Type B pancreatic cell (in vitro differentiated cells): ENCODE results near the gene RPRD1B. TPM values are rescaled to one million over a fixed set of nuclear protein-coding genes. Genes with fewer than 3 reads are reported as not detected.

Experiments used
- DNase-seq: peaks from one replicate; pipeline ENCODE4 v3.0.0; 2021; ENCODE audit warnings: mixed read lengths; ENCODE audit not compliant: unreplicated experiment; ENCODE audit errors: extremely low spot score
- H3K27ac Mint-ChIP-seq: 2 replicates; pipeline ENCODE4 v1.8.0; 2021; ENCODE audit warnings: mild to moderate bottlenecking, mixed read lengths
- H3K27me3 Mint-ChIP-seq: 2 replicates; pipeline ENCODE4 v1.8.0; 2021; ENCODE audit warnings: mixed read lengths
- H3K36me3 Mint-ChIP-seq: 2 replicates; pipeline ENCODE4 v1.8.0; 2021; ENCODE audit warnings: mixed read lengths
- H3K4me1 Mint-ChIP-seq: one replicate; pipeline ENCODE4 v1.8.0; 2021; ENCODE audit warnings: mixed read lengths; ENCODE audit not compliant: unreplicated experiment
- H3K4me3 Mint-ChIP-seq: 2 replicates; pipeline ENCODE4 v1.8.0; 2021; ENCODE audit warnings: mild to moderate bottlenecking, mixed read lengths
- H3K9me3 Mint-ChIP-seq: 2 replicates; pipeline ENCODE4 v1.8.0; 2021; ENCODE audit warnings: mixed read lengths
- CTCF ChIP-seq: fragments of 200-600 bp; sonication (generic); conservative IDR thresholded peaks from 2 replicates; pipeline ENCODE4 v1.5.0; 2021; ENCODE audit warnings: antibody characterized with exemption, mild to moderate bottlenecking
- total RNA-seq: library from RNA; stranded (reverse); gene quantifications from 2 replicates; pipeline ENCODE4 v1.2.1, GENCODE V29; 2021; ENCODE audit warnings: low replicate concordance

The RPRD1B gene
- total RNA-seq, 1 donor from 2014 or later = 41.9 TPM

- H3K4me3 Mint-ChIP-seq = peak overlapping the region; percentile 28
- no peaks in the 10 kb centered on the region for H3K27me3 Mint-ChIP-seq
These were observed 45.8 kb upstream of the RPRD1B start for GRCh38 chr20:37987602-37988290.

DNA sequence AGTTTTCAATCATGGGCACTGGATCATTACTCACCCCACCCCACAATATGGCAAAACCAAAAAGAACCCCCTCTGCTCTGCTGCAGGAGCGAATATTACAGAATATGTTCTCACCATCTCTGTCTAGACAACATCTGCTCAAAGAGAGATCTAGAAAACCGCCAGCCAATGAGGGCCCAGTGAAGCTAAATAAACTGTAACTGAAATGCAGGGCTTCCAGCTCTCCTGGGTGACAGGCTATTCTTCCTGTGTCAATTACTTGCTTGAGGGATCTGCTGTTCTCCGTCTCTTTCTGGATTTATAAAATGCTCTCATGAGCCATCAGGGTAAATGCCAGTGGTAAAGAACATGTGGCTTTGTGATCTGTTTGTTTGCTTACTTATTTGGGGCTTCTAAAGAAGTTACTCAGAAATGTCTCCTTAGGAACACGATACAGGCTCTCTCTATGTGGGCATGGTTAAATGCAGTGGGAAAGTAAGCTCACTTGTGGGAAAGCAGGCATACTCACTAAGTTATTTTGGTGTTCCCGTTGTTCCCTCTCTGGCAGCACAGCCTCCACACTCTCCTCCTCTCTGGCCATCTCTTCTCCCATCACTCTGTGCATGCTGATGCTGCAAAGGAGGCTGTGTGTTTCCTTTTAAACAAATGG lies 45.1 kb upstream of the RPRD1B start:
- H3K36me3 Mint-ChIP-seq = peaks cover 6% of the 10 kb centered on the region
- H3K4me1 Mint-ChIP-seq = peaks cover 55% of the 10 kb centered on the region
- H3K27ac Mint-ChIP-seq = peak overlapping the region; percentile 70
- no peak overlapping the region for H3K4me3 Mint-ChIP-seq
- TF ChIP-seq CTCF = no peak
- DNase-seq = no peak
- H3K9me3 Mint-ChIP-seq = no peaks in the 10 kb centered on the region
- no peaks in the 10 kb centered on the region for H3K27me3 Mint-ChIP-seq

More at GRCh38 chr20:37987602-37988290, 45.8 kb upstream of the RPRD1B start:
- Mint-ChIP-seq H3K4me1 (peaks cover 48% of the 10 kb centered on the region), H3K36me3 (peaks cover 7% of the 10 kb centered on the region), H3K9me3 (no peaks in the 10 kb centered on the region), H3K27ac (peak overlapping the region; percentile 70)
- DNase-seq = no peak
- TF ChIP-seq CTCF = no peak

GRCh38 chr20:37989601-37990295 lies 43.8 kb upstream of the RPRD1B start:
- Mint-ChIP-seq H3K4me1 (peaks cover 58% of the 10 kb centered on the region), H3K27me3 (no peaks in the 10 kb centered on the region), H3K36me3 (peaks cover 13% of the 10 kb centered on the region), H3K9me3 (no peaks in the 10 kb centered on the region), H3K4me3 (peak overlapping the region; percentile 66), H3K27ac (peak overlapping the region; percentile 60)
- no peak for DNase-seq
- TF ChIP-seq CTCF = no peak

- H3K36me3 Mint-ChIP-seq = peaks cover 18% of the 10 kb centered on the region
- H3K9me3 Mint-ChIP-seq = no peaks in the 10 kb centered on the region
- H3K27me3 Mint-ChIP-seq = no peaks in the 10 kb centered on the region
- DNase-seq = no peak
- peaks cover 61% of the 10 kb centered on the region for H3K4me1 Mint-ChIP-seq
- H3K4me3 Mint-ChIP-seq = no peak overlapping the region
- no peak for TF ChIP-seq CTCF
- H3K27ac Mint-ChIP-seq = peak overlapping the region; percentile 80
These were observed 42.9 kb upstream of the RPRD1B start for GRCh38 chr20:37990571-37991151.

- peaks cover 20% of the 10 kb centered on the region for H3K36me3 Mint-ChIP-seq
- no peaks in the 10 kb centered on the region for H3K27me3 Mint-ChIP-seq
- no peak overlapping the region for H3K4me3 Mint-ChIP-seq
- no peak for TF ChIP-seq CTCF
- H3K4me1 Mint-ChIP-seq = peaks cover 61% of the 10 kb centered on the region
- H3K9me3 Mint-ChIP-seq = no peaks in the 10 kb centered on the region
- peak overlapping the region; percentile 80 for H3K27ac Mint-ChIP-seq
- DNase-seq = no peak
These were observed 42.2 kb upstream of the RPRD1B start for GRCh38 chr20:37991157-37991866.
